Smooth muscle cell (in vitro differentiated cells): ENCODE results near the gene C3AR1. TPM values are rescaled to one million over a fixed set of nuclear protein-coding genes. Genes with fewer than 3 reads are reported as not detected.

Experiments
- DNase-seq: peaks from one replicate; lab custom pipeline; 2025; ENCODE audit not compliant: unreplicated experiment; lab: John Stamatoyannopoulos, UW
- H2AFZ ChIP-seq: fragments of 200-600 bp; sonication (generic); 2 replicates; pipeline ENCODE4 v1.6.0; 2016; ENCODE audit warnings: antibody characterized with exemption, low read depth, mild to moderate bottlenecking
- H3F3A ChIP-seq: fragments of 200-600 bp; sonication (generic); 2 replicates; pipeline ENCODE4 v1.6.0; 2017; ENCODE audit warnings: antibody characterized with exemption, low read depth
- H3K27ac ChIP-seq: fragments of 200-600 bp; sonication (generic); 2 replicates; pipeline ENCODE4 v1.5.1; 2016; ENCODE audit warnings: low read depth, mild to moderate bottlenecking
- H3K27me3 ChIP-seq: fragments of 200-600 bp; sonication (generic); 2 replicates; pipeline ENCODE4 v1.6.1; 2016; ENCODE audit warnings: low read depth, mild to moderate bottlenecking
- H3K36me3 ChIP-seq: fragments of 200-600 bp; sonication (generic); 2 replicates; pipeline ENCODE4 v1.5.1; 2016; ENCODE audit warnings: low read depth
- H3K4me1 ChIP-seq: fragments of 200-600 bp; sonication (generic); 2 replicates; pipeline ENCODE4 v1.5.1; 2016; ENCODE audit warnings: low read depth
- H3K4me2 ChIP-seq: fragments of 200-600 bp; sonication (generic); 2 replicates; pipeline ENCODE4 v1.6.0; 2016; ENCODE audit warnings: mild to moderate bottlenecking
- H3K4me3 ChIP-seq: fragments of 200-600 bp; sonication (generic); 2 replicates; pipeline ENCODE4 v1.5.1; 2016; ENCODE audit warnings: mild to moderate bottlenecking
- H3K79me2 ChIP-seq: fragments of 200-600 bp; sonication (generic); 2 replicates; pipeline ENCODE4 v1.6.0; 2016; ENCODE audit warnings: low read depth, mild to moderate bottlenecking
- H3K9ac ChIP-seq: fragments of 200-600 bp; sonication (generic); 2 replicates; pipeline ENCODE4 v1.6.0; 2016; ENCODE audit warnings: low read depth
- H3K9me3 ChIP-seq: fragments of 200-600 bp; sonication (generic); replicated peaks from 2 replicates; pipeline ENCODE4 v1.5.1; 2016; ENCODE audit warnings: low read depth
- H4K20me1 ChIP-seq: fragments of 200-600 bp; sonication (generic); 2 replicates; pipeline ENCODE4 v1.6.0; 2016; ENCODE audit warnings: low read depth
- CTCF ChIP-seq: fragments of 200-600 bp; sonication (generic); IDR thresholded peaks from 2 replicates; pipeline ENCODE4 v1.5.1; 2017; ENCODE audit warnings: borderline replicate concordance, mild to moderate bottlenecking, antibody characterized with exemption; ENCODE audit not compliant: insufficient read depth, poor library complexity, severe bottlenecking
- WGBS: methylation state at CpG from one replicate; pipeline ENCODE4 v1.1.7; 2016; ENCODE audit warnings: low lambda C conversion rate; 5-methylcytosine and 5-hydroxymethylcytosine counted together
- polyA plus RNA-seq: library from polyadenylated mRNA; unstranded; fragments of >200 nt; fragmentation: Nextera tagmentation; extraction: Ambion mirVana; gene quantifications from 2 replicates; pipeline ENCODE4 v1.2.1, GENCODE V29; 2016
- total RNA-seq: library from RNA; depleted of rRNA; stranded (reverse); fragments of >200 nt; gene quantifications from 2 replicates; pipeline ENCODE4 v1.2.3, GENCODE V29; 2014

C3AR1 gene
- total and polyA plus RNA-seq, 2 experiments from 2014 or later, result 3.0 to 3.2 TPM

DNA sequence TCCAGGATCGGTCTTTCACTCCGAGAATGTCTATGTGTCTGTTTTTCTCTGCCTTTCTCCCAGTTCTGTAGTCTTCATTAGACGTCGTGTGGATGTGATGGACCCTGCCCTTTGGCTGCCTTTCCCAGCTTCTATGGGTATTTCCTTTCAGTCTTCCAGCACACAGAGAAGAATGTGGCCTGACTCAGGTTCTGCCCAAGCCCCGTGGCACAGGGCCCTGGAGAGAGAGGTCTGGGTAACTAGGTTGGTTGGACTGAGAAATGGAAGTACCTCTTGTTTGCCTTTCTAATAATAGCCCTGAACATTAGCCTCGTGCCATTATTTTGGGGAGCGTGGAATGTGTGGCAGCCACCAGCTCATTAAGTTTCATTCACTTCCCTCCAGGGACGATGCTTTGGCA is 29.8 kb downstream of the C3AR1 start:
- Histone ChIP-seq H3K36me3 (no peaks in the 10 kb centered on the region), H3K9me3 (no peaks in the 10 kb centered on the region), H3K4me2 (peak overlapping the region; percentile 99), H3F3A (peaks cover 16% of the 10 kb centered on the region), H4K20me1 (peaks cover 75% of the 10 kb centered on the region), H3K9ac (no peak overlapping the region), H2AFZ (no peak overlapping the region), H3K27me3 (no peaks in the 10 kb centered on the region), H3K4me3 (no peak overlapping the region), H3K27ac (no peak overlapping the region), H3K79me2 (peaks cover 36% of the 10 kb centered on the region), H3K4me1 (peaks cover 41% of the 10 kb centered on the region)
- DNase-seq, result no peak
- 79% methylated on average over 8 of the region's 8 CpGs for WGBS
- TF ChIP-seq CTCF, result no peak

- Histone ChIP-seq H3K36me3 (no peaks in the 10 kb centered on the region), H3K4me1 (peaks cover 41% of the 10 kb centered on the region), H3F3A (peaks cover 16% of the 10 kb centered on the region), H3K9me3 (no peaks in the 10 kb centered on the region), H3K27ac (peak overlapping the region; percentile 29), H3K27me3 (no peaks in the 10 kb centered on the region), H3K4me3 (no peak overlapping the region), H2AFZ (no peak overlapping the region), H3K79me2 (peaks cover 36% of the 10 kb centered on the region), H4K20me1 (peaks cover 70% of the 10 kb centered on the region), H3K9ac (no peak overlapping the region), H3K4me2 (peak overlapping the region; percentile 99)
- WGBS, result 27% methylated on average over 5 of the region's 5 CpGs
- DNase-seq, result no peak
- no peak for TF ChIP-seq CTCF
Observed at GRCh38 chr12:8035440-8036010, 30.6 kb downstream of the C3AR1 start.

DNA sequence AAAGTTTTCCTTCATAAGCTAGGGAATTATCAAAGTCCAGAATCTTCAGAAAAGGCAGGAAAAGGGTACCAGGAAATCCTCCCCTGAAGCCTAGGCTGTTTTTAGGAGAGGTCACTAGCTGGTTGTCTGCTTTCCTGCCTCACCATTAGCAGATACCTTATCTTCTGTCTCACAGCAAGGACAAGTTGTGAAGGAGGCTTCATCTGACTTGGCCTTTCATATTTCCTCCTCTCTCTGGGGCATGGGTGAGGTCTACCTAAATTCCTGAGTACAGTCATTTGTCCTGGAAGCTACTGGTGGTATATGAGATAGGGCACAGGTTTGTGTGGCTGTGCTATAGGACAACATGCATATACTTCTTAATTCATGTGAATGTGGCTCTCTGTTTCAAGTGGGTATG is 31.4 kb downstream of the C3AR1 start:
- Histone ChIP-seq H3K27ac (peak overlapping the region; percentile 12), H3K9me3 (no peaks in the 10 kb centered on the region), H3K79me2 (peaks cover 36% of the 10 kb centered on the region), H3F3A (peaks cover 19% of the 10 kb centered on the region), H3K9ac (no peak overlapping the region), H3K4me3 (peak overlapping the region; percentile 96), H4K20me1 (peaks cover 65% of the 10 kb centered on the region), H2AFZ (no peak overlapping the region), H3K36me3 (no peaks in the 10 kb centered on the region), H3K4me2 (peak overlapping the region; percentile 99), H3K27me3 (no peaks in the 10 kb centered on the region), H3K4me1 (peaks cover 41% of the 10 kb centered on the region)
- no peak for TF ChIP-seq CTCF
- DNase-seq, result no peak

GRCh38 chr12:8033153-8034044 is 32.8 kb downstream of the C3AR1 start:
- Histone ChIP-seq H3K4me2 (peak overlapping the region; percentile 99), H3K9me3 (no peaks in the 10 kb centered on the region), H3K4me1 (peaks cover 32% of the 10 kb centered on the region), H3F3A (peaks cover 19% of the 10 kb centered on the region), H3K79me2 (peaks cover 33% of the 10 kb centered on the region), H3K27me3 (no peaks in the 10 kb centered on the region), H3K27ac (peak overlapping the region; percentile 80), H2AFZ (peak overlapping the region; percentile 72), H3K9ac (peak overlapping the region; percentile 94), H3K4me3 (peak overlapping the region; percentile 96), H4K20me1 (peaks cover 51% of the 10 kb centered on the region), H3K36me3 (no peaks in the 10 kb centered on the region)
- no peak for DNase-seq
- WGBS, result 6% methylated on average over 14 of the region's 17 CpGs
- TF ChIP-seq CTCF, result no peak
